Ovary (tissue), 3 donors: ENCODE data around the gene RUFY4.

Experiments
- EP300 ChIP-seq: sonication (generic); formaldehyde crosslinking; IDR thresholded peaks from one replicate; pipeline ENCODE4 v1.6.1; 2017; ENCODE audit warnings: antibody characterized with exemption
- TF ChIP-seq, protein P1 (sequence below), 3 donors: fragments of 450-650 bp in 2 of 3; fragments of 200-600 bp in 1 of 3; IDR thresholded peaks; one replicate each; pipeline versions ENCODE4 v1.5.1 to v1.8.0; 2016 to 2022; ENCODE audit warnings: antibody characterized with exemption in 3 of 3, mild to moderate bottlenecking in 1 of 3
- donor health status: DM: no; HTN: no; CAD: no.

DNA sequence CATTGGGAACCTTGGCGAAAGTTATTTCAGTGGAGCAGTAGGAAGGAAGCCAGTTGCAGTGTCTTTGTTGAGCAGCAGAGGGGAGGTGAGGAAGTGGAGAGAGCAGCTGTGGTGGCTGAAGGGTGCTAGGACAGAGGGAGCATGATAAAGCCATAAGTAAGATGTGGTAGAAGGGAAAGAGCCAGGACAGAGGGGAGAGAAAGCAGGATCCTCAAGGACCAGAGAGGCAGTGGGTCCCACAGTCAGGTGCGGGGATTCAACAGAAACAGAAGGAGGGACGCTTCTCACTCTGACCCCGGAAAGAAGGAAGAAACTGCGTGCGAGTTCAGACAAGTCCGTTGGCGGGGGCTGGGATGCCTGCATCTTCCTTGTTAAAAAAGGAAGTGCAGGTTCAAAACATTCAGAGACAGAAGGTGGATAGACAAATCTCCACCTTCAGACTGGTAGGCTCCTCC, 56.6 kb downstream of the RUFY4 start, which contains the start of gene CXCR2:
- TF ChIP-seq, protein P1, sequence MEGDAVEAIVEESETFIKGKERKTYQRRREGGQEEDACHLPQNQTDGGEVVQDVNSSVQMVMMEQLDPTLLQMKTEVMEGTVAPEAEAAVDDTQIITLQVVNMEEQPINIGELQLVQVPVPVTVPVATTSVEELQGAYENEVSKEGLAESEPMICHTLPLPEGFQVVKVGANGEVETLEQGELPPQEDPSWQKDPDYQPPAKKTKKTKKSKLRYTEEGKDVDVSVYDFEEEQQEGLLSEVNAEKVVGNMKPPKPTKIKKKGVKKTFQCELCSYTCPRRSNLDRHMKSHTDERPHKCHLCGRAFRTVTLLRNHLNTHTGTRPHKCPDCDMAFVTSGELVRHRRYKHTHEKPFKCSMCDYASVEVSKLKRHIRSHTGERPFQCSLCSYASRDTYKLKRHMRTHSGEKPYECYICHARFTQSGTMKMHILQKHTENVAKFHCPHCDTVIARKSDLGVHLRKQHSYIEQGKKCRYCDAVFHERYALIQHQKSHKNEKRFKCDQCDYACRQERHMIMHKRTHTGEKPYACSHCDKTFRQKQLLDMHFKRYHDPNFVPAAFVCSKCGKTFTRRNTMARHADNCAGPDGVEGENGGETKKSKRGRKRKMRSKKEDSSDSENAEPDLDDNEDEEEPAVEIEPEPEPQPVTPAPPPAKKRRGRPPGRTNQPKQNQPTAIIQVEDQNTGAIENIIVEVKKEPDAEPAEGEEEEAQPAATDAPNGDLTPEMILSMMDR (IDR thresholded peaks at IDR 0.05): no peak
- no peak for TF ChIP-seq EP300
